Measurements from ENCODE around the gene TGIF1.

- TF ChIP-seq CTCF (IDR thresholded peaks at IDR 0.05; ENCODE audit: low read depth, low read length, poor library complexity, severe bottlenecking) = no peak
- no peak for TF ChIP-seq EZH2phosphoT487 (IDR thresholded peaks at IDR 0.05; ENCODE audit: borderline replicate concordance, low read length)
These were observed 48.0 kb upstream of the TGIF1 start for GRCh38 chr18:3401669-3402620.
